GM19099 (cell line): Measurements from ENCODE around the gene KIRREL3.

Source experiments
- POLR2A ChIP-seq: IDR thresholded peaks from 3 replicates; pipeline ENCODE4 v1.6.1; 2011; ENCODE audit warnings: low read depth; ENCODE audit not compliant: insufficient read length; ENCODE audit errors: extremely low read depth

Gene KIRREL3

GRCh38 chr11:126790550-126791081, 210.0 kb downstream of the KIRREL3 start:
- no peak for TF ChIP-seq POLR2A

GRCh38 chr11:126782810-126783209, 217.8 kb downstream of the KIRREL3 start:
- TF ChIP-seq POLR2A = no peak

GRCh38 chr11:126781942-126782341, 218.6 kb downstream of the KIRREL3 start:
- TF ChIP-seq POLR2A = no peak

- no peak for TF ChIP-seq POLR2A
These were observed 224.5 kb downstream of the KIRREL3 start for GRCh38 chr11:126776119-126776518.

DNA sequence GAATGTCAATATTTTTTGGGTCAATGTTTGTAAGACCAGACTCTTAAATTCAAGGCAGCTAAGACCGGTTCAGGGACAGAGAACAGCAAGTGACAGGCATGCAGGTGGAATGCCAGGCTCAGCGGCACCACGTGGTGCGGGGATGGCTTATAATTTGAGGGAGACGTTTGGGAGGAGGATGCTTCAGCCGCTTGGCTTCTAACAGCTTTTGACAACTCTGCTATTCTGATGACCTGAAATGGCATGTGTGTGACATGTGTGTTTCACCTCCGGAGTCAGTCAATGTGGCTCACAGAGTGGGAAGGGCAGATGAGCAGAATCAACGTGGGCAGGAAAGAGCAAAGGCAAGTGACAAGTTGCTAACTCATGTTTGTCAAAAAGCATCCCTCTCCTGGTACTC, 228.3 kb downstream of the KIRREL3 start:
- TF ChIP-seq POLR2A = no peak

- no peak for TF ChIP-seq POLR2A
These were observed 231.9 kb downstream of the KIRREL3 start for GRCh38 chr11:126768702-126769101.

DNA sequence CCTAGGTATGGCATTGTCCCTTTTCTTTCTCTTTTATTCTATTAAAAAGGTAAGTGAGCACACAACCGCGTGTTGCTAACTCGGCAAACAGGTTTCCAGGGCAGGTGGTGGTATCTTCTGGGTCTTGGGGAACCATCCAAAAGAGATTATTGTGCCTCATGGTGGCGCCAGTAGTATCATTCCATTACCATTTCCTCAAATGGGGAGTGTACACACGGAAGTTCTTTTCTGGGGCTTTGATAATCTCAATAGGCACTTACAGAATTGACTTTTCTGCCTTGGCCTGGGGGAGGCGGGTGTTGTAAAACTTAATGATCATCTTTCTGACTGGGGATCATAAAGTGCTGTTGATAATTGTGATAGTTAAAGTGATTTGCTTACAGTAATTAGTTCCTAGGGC, 234.1 kb downstream of the KIRREL3 start:
- TF ChIP-seq POLR2A = no peak

DNA sequence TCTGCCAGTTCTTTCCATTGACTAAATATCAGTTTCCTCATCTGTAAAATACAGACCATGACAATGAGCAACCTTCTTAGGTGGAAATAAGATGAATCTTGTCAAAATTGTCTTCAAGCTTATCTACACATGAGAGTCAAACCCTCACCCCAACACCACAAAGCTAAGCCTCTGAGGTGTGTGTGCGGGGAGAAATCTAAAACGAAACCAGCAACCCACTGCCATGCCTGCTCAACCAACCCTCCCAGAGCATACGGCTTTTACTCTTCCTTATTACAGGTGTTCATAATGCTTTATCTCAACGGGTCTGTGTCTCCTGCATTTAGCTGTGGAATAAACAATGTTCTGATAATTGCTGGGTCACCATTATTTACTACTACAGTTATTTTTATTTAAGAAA, 235.4 kb downstream of the KIRREL3 start:
- TF ChIP-seq POLR2A = no peak

- TF ChIP-seq POLR2A = no peak
These were observed 236.3 kb downstream of the KIRREL3 start for GRCh38 chr11:126764231-126764630.

DNA sequence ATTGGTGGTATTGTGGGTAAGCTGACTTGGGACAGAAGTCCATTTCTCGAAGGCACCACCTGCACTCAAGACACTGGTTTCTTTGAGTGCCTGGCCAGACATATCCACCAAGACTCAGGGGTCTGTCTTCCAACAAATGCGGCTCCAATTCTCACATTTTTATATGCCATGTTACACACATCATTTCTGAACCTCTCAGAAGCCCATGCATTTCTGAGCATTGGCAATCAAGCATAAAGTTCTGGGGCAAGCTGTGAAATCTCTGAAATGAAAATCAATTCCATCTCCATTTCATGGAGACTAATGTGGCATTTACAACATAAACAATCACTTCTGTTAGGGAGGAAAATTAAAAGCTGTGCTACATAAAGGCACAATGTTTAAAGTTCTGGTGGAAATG, 243.7 kb downstream of the KIRREL3 start:
- no peak for TF ChIP-seq POLR2A

- no peak for TF ChIP-seq POLR2A
These were observed 244.1 kb downstream of the KIRREL3 start for GRCh38 chr11:126756421-126756820.

DNA sequence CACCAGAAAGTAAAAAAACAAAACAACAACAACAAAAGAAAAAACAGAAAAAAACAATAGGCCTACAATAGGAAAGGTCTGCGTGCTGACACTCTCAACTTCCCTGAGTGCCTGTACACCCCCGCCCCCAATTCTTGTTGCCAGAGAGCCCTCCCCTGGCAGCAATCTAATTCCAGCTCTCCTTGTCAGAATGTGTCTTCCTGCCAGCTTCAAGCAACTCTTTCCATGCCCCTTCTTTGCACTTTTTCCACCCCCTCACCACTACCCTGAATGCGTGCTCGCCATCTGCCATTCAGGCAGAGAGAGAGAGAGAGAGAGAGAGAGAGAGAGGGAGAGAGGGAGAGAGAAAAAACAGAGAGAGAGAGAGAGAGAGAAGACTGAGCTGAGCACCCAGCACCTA, 245.0 kb downstream of the KIRREL3 start:
- no peak for TF ChIP-seq POLR2A

DNA sequence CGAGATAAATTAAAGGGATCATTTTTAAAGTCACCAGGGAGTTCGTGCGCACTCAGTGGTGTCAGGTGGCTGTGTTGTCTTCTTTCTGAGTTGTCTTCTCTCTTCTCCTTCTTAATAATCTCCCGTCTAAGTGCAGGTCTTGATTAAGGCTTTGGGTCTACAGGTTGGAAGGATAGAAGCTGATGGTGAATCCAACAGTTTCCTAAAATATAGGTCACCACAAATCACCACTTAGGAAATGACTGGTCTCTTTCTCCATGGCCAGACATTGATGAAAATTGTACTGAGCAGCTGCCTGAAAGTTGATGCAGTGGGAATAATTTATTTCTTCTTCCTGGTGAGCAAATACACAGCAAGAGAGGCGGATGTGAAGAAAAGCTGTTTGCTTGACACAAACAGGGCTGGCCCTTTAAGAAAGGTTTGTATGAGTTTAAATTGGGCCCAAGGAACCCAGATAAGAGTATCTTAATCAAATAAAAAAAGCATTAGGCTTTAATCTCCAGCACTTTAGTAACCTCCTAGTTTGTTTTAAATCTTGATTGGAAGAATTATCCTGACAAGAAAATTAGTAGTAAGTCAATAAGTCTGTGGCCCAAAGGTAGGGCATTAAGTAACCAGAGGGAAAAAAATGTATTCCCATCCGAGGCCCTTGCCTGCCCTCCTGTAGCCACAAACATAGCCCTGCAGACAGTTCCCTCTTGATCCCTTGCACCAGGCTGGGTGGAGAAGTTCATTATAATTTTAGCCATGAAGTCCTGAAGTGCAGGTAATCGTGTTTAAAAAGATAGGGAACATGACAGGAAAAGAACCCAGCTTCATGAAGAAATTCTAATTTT, 245.8 kb downstream of the KIRREL3 start:
- TF ChIP-seq POLR2A = no peak

DNA sequence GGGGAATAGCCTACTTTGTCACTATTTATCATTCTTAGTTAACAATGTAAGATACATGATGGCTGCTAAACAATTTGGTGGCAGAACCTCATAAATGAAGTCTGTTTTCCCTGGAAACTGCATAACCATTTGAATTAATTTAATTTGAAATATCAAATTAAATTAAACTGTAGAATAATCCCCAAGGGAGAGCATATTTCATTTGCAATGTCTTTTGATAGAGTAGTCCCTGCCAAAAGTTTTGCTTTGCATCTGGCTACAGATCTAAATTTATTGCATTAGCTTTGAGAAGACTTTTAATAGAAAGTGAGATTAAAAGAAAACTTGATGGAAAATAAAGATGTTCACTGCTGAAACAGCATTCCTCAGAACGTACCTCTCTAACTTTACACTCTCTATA, 246.6 kb downstream of the KIRREL3 start:
- no peak for TF ChIP-seq POLR2A

GRCh38 chr11:126751242-126751641, 249.3 kb downstream of the KIRREL3 start:
- TF ChIP-seq POLR2A = no peak

GRCh38 chr11:126748793-126749192, 251.8 kb downstream of the KIRREL3 start:
- no peak for TF ChIP-seq POLR2A

DNA sequence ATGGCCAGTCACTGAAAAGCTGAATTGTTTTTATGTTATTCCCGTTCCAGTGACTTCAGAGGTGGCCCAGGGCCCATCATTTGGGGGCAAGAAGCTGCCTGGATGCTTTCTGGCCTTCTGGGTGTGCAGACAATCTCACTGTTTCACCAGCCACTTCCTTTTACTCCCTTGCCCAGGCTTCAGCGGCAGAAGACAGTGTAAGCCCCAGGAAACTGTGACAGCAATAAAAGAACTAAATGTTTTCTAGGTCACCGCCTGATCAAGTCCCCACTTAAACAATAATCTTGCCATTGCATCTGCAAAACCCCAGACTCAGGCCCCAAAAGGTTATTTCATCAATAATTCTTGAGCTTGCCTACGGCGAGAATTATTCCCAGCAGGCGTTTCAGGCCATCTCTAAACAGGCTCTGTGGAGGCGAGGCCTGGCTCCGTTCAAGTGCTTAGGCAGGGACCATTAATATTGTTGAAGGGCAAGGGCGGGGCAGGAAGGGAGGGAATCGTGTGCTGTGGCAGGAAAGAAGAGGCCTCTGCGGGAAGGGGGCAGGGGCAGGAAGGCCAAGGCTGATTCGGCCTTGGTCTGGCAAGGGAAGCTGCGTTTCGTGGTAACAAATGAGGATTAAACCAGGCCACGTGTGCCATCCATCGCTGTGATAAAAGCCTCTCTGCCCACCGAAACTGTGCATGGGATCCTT, 252.3 kb downstream of the KIRREL3 start:
- TF ChIP-seq POLR2A = no peak

DNA sequence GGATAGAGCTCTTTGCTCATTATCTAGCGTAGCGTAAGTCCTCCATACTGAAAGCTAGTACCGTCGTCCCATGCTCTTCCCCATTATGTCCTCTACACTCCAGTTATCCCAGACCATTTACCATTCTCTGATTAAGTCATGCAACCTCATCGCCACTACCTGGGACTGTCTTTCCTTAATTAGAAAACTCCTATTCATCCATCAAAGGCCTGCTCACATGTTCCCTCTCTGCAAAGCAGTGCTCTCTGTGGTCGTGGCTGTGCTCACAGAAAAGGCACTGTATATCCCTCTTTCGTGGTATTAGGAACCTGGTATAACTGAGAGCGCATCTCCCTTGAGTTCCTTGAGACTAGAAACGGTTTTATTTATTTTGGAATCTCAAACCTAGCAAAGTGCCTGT, 253.3 kb downstream of the KIRREL3 start:
- no peak for TF ChIP-seq POLR2A
